HG02588 (cell line): ENCODE data around the gene PDE8A.

Experiments used
- ATAC-seq: cut with Tn5 transposase; IDR thresholded peaks from one replicate; pipeline ENCODE4 v1.9.1; 2021; ENCODE audit warnings: mild to moderate bottlenecking, moderate library complexity; ENCODE audit not compliant: unreplicated experiment

Gene PDE8A

GRCh38 chr15:85116925-85117646 lies 135.4 kb downstream of the PDE8A start:
- ATAC-seq = peak; percentile 62

GRCh38 chr15:85118173-85118572 lies 136.5 kb downstream of the PDE8A start:
- no peak for ATAC-seq

- no peak for ATAC-seq
Observed at GRCh38 chr15:85118581-85118980, 136.9 kb downstream of the PDE8A start.

GRCh38 chr15:85120351-85121113 lies 138.9 kb downstream of the PDE8A start:
- no peak for ATAC-seq

DNA sequence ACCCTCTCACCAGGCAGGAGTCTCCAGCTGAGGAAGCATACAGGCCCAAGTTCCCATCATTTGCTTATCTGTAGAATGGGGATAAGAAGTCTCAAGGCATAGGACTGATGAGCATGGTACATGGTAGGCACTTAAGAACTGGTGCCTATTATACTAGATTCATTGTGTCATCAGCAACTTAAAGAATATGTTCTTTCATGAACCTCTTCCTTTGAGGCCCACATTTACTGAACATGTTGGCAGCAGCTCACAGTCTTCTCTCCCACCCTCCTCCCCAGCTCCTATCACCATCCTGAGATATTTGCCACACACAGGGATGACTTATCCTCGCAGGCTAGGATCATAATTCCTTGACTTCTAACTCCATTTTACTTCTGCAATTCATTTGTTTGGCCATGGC lies 142.5 kb downstream of the PDE8A start:
- no peak for ATAC-seq

- ATAC-seq = no peak
Observed at GRCh38 chr15:85125056-85125661, 143.5 kb downstream of the PDE8A start.

DNA sequence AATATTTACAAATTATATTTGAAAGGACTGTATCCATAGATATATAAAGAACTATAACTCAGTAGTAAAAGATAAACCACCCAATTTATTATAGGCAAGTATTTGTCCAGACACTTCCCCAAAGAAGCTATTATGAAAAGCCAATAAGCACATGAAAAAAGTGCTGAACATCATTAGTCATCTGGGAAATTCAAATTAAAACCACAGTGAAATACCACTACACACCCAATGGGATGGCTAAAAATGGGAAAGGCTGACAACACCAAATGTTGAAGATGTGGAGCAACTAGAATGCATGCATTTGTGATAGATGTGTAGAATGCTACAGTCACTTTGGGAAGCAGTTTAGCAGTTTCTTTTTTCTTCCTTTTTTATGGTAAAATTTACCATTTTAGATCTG lies 147.0 kb downstream of the PDE8A start:
- ATAC-seq = no peak

DNA sequence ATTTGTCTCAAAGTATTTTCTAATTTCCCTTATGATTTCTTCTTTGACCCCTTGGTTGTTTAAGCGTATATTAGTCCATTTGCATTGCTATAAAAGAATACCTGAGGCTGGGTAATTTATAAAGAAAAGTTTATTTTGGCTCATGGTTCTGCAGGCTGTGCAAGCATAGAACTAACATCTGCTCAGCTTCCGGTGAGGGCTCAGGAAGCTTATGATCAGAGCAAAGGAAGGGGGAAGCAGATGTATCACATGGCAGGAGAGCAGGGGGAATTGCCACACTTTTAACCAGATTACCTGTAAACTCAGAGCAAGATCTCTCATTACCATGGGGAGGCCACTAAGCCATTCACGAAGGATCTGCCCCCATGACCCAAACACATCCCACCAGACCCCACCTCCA lies 148.2 kb downstream of the PDE8A start:
- no peak for ATAC-seq

DNA sequence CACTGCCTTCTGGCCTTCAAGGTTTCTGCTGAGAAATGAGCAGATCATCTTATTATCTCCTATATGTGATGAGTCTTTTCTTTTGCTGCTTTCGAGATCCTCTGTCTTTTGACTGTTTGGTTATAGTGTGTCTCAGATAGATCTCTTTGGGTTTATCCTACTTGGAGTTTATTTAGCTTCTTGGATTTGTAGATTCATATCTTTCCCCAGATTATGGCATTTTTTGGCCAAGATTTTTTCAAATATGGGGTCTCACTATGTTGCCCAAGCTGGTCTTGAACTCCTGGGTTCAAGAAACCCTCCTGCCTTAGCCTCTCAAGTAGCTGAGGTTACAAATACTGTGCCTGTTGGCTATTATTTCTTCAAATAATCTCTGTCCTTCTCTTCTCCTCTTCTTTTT lies 150.3 kb downstream of the PDE8A start:
- ATAC-seq = no peak

DNA sequence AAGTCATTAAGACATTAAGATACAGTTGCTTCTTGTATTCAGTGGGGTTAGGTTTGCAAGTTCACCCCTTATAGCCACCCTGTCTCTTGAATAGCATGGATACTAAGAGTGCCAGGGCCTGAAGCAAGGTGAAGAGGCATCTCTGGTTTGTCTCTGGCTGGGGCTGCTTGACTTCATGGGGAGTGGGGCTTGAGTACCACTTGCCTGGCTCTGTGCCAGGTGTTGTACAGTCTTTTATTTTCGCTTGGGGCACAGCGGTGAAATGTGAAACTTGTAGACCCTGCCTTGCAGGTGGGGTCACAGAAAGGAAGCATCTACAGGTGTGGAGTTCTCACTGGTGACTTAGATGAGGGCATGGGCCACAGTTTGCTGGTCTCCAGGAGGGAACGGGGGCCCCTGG lies 152.1 kb downstream of the PDE8A start:
- ATAC-seq = no peak

DNA sequence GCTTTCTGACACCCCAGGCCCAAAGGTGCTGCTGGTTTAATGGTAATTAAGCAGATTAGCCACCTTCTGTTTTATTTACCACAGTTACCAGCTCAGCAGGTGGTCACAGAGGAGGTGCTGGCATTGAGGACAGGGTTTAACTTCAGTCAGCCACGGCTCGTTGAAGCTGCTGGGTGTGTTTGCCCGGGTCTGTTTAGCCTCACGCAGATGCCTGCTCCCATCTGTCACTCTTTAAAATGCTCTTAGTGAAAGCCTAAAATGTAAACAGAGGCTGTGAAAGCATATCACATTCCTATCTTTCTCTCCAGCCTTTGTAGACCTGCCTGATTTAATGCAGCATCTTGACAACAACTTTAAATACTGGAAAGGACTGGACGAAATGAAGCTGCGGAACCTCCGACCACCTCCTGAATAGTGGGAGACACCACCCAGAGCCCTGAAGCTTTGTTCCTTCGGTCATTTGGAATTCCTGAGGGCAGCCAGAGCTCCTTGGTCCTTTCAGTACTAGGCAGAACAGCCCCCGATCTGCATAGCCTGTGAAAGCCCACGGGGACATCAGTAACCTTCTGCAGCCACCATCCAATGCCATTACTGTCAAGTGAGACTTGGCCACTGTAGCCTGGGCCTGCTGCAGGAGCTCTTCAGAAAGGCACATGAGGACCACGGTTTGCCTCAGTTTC lies 156.0 kb downstream of the PDE8A start:
- no peak for ATAC-seq

GRCh38 chr15:85139391-85139790 lies 157.7 kb downstream of the PDE8A start:
- no peak for ATAC-seq

GRCh38 chr15:85141726-85142125 lies 160.1 kb downstream of the PDE8A start:
- no peak for ATAC-seq

DNA sequence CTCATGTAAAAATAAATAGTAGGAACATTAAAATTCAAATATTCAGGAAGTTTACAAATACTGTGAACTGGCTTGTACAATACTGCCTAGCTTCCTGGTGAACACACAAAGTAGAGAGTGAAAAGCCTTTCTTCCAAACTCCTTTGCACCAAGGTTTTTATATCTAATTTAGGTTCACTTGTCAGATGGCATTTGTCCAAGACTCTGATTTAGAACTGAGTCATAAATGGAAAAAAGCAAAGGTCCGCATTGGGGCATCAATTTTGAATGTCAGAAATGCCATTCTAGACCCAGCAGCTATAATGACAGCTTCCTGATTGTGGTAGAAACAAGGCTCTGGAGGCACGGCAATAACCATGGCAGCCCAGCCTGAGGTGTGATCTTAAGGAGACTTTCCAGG lies 160.7 kb downstream of the PDE8A start:
- no peak for ATAC-seq

DNA sequence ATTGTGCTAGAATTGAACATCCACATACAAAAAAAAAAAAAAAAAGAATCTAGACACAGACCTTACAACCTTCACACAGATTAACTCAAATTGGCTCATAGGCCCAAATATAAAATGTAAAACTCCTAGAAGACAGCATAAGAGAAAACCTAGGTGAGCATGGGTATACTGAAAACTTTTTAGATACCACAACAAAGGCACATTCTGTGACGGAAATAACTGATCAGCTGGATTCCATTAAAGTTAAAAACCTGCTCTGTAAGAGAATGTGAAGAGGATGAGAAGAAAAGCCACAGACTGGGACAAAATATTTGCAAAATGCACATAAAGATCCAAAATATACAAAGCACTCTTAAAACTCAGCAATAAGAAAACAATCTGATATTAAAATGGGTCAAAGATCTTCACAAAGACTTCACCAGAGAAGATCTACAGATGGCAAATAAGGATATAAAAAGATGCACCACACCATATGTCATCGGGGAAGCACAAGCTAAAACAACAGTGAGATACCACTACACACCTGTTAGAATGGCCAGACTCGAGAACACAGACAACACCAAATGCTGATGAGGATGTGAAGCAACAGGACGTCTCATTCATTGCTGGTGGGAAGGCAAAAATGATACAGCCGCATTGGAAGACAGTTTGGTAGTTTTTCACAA lies 167.9 kb downstream of the PDE8A start:
- ATAC-seq = no peak

GRCh38 chr15:85150130-85150480 lies 168.4 kb downstream of the PDE8A start:
- no peak for ATAC-seq

DNA sequence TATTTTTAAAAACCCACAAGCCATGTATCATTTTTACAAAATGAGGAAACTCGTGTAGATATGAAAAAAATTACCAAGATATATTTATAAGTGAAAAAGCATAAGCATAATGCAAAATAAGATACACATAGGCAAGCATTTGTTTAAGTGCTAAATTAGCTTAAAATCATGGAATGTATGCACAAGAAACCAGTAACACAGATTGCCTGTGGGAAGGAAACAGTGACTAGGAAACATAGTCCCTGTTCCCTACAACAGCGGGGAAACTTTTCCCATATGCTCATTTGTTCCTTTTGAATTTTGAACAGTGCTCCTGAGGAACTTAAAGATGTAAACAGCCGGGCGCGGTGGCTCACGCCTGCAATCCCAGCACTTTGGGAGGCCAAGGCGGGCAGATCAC lies 169.5 kb downstream of the PDE8A start:
- no peak for ATAC-seq

DNA sequence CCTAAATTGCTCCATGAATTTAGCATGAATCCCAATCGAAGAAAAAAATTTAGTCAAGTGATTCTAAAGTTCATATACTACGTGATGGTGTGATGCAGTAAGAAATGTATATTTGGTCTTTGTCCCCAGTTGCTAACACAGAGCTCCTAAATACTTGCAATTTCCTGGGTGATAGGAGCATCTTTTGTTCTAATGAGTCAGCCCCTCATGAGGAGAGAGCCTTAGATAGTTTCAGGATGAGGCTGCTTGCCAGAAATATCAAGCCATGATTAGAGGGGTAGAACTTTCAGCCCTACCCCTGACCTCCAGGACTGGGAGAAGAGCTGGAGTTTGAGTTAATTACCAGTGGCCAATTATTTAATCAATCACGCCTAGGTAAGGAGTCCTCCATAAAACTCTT lies 170.2 kb downstream of the PDE8A start:
- no peak for ATAC-seq

DNA sequence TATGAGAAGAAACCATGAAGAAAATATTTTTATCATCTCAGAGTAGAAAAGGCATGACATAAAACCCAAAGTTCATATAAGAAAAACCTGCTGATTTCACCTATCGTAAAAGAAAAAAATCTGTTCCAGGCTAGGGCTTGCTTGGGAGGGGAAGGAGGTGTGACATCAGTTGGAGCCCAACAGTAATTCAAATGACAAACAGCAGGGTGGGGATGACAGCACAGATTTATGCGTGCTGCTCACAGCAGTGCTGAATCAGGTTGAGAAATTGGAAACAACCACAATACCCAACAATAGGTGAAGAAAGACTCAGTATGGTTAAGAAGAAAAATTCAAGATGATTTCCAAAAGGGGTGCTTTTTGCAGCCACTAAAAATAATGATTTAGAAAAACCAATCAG lies 172.4 kb downstream of the PDE8A start:
- ATAC-seq = no peak

GRCh38 chr15:85155360-85155759 lies 173.7 kb downstream of the PDE8A start:
- ATAC-seq = no peak

- no peak for ATAC-seq
Observed at GRCh38 chr15:85155857-85156256, 174.2 kb downstream of the PDE8A start.
